HUES6 (cell line): Measurements from ENCODE around the gene PRSS56.

ENCODE experiments used
- H3K27ac ChIP-seq: 2 replicates; pipeline ENCODE4 v1.7.0; 2013; ENCODE audit warnings: low read depth, mild to moderate bottlenecking, low read length, inconsistent platforms
- H3K27me3 ChIP-seq: 2 replicates; pipeline ENCODE4 v1.6.1; 2013; ENCODE audit warnings: low read length; ENCODE audit not compliant: control insufficient read depth, insufficient read depth
- H3K36me3 ChIP-seq: 2 replicates; pipeline ENCODE4 v1.6.1; 2013; ENCODE audit warnings: low read length; ENCODE audit not compliant: control insufficient read depth, insufficient read depth
- H3K4me1 ChIP-seq: 2 replicates; pipeline ENCODE4 v1.6.1; 2013; ENCODE audit warnings: low read length; ENCODE audit not compliant: control insufficient read depth, insufficient read depth
- H3K4me3 ChIP-seq: 2 replicates; pipeline ENCODE4 v1.5.1; 2013; ENCODE audit warnings: low read depth, low read length
- H3K9ac ChIP-seq: one replicate; pipeline ENCODE4 v1.6.1; 2013; ENCODE audit warnings: mild to moderate bottlenecking, low read length
- H3K9me3 ChIP-seq: 2 replicates; pipeline ENCODE4 v1.6.1; 2013; ENCODE audit warnings: low read depth, low read length; ENCODE audit not compliant: control insufficient read depth, insufficient read depth

Gene PRSS56

GRCh38 chr2:232488721-232489300 is 31.4 kb upstream of the PRSS56 start:
- Histone ChIP-seq H3K27ac (no peak overlapping the region), H3K4me3 (no peak overlapping the region), H3K9ac (no peak overlapping the region), H3K36me3 (no peaks in the 10 kb centered on the region), H3K27me3 (peaks cover 71% of the 10 kb centered on the region), H3K4me1 (peaks cover 21% of the 10 kb centered on the region), H3K9me3 (no peaks in the 10 kb centered on the region)

- H3K4me1 ChIP-seq, result peaks cover 24% of the 10 kb centered on the region
- peaks cover 62% of the 10 kb centered on the region for H3K27me3 ChIP-seq
- no peak overlapping the region for H3K27ac ChIP-seq
- H3K36me3 ChIP-seq, result no peaks in the 10 kb centered on the region
- no peak overlapping the region for H3K9ac ChIP-seq
- no peak overlapping the region for H3K4me3 ChIP-seq
- no peaks in the 10 kb centered on the region for H3K9me3 ChIP-seq
These were observed 30.5 kb upstream of the PRSS56 start for GRCh38 chr2:232489516-232490220.

- Histone ChIP-seq H3K4me3 (no peak overlapping the region), H3K27ac (no peak overlapping the region), H3K9me3 (no peaks in the 10 kb centered on the region), H3K36me3 (no peaks in the 10 kb centered on the region), H3K27me3 (peaks cover 54% of the 10 kb centered on the region), H3K4me1 (peaks cover 21% of the 10 kb centered on the region), H3K9ac (no peak overlapping the region)
These were observed 29.7 kb upstream of the PRSS56 start for GRCh38 chr2:232490221-232491138.

GRCh38 chr2:232491139-232491780 is 28.9 kb upstream of the PRSS56 start:
- Histone ChIP-seq H3K27ac (no peak overlapping the region), H3K4me1 (peaks cover 21% of the 10 kb centered on the region), H3K9me3 (no peaks in the 10 kb centered on the region), H3K36me3 (no peaks in the 10 kb centered on the region), H3K9ac (no peak overlapping the region), H3K4me3 (no peak overlapping the region), H3K27me3 (peaks cover 46% of the 10 kb centered on the region)

- H3K27me3 ChIP-seq, result peaks cover 36% of the 10 kb centered on the region
- H3K36me3 ChIP-seq, result no peaks in the 10 kb centered on the region
These were observed 27.8 kb upstream of the PRSS56 start for GRCh38 chr2:232492236-232492848.

GRCh38 chr2:232492963-232493700 is 27.1 kb upstream of the PRSS56 start:
- Histone ChIP-seq H3K27me3 (peaks cover 32% of the 10 kb centered on the region), H3K4me1 (peaks cover 19% of the 10 kb centered on the region), H3K4me3 (no peak overlapping the region), H3K36me3 (no peaks in the 10 kb centered on the region), H3K27ac (no peak overlapping the region), H3K9me3 (no peaks in the 10 kb centered on the region), H3K9ac (no peak overlapping the region)

More at GRCh38 chr2:232492236-232492848, 27.8 kb upstream of the PRSS56 start:
- H3K4me1 ChIP-seq, result peaks cover 21% of the 10 kb centered on the region
- no peak overlapping the region for H3K27ac ChIP-seq
- no peaks in the 10 kb centered on the region for H3K9me3 ChIP-seq
- no peak overlapping the region for H3K4me3 ChIP-seq
- no peak overlapping the region for H3K9ac ChIP-seq

DNA sequence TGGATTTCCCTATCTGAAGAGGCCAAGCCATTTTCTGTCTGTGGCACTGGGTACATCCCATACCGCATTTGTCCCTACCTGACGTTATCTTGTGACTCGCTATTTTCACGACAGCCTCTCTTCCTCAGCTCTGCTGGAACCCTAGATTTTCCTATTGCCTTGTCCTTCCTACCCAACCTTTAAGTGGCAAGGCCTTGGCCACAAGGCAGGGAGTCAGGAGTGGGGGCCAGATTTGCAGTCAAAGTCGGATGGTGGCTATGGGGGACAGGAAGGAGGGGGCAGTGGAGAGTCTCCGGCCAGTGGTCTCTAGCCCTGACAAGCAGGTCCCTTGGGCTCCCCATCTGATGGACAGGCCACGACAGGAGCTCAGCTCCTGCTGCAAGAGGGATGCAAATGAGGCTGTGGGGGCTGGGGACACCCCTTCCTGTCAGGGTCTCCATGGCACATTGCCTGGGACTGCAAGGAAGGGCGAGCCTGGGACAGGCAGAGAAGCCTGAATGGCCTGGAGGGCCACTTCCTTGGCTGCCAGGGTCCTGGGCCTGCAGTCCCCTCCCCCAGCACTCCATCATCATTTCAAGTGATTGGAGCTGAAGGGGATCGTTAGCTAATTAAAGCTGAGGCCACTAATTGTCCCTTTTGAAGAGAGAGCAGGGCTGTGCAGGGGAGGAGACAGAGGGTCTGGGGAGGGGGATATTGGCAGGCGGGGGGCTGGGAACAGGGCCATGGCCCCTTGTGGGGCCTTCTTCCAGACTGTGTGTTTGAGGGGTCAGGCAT is 26.3 kb upstream of the PRSS56 start:
- Histone ChIP-seq H3K36me3 (no peaks in the 10 kb centered on the region), H3K9ac (no peak overlapping the region), H3K4me1 (peaks cover 12% of the 10 kb centered on the region), H3K9me3 (no peaks in the 10 kb centered on the region), H3K27me3 (peaks cover 25% of the 10 kb centered on the region), H3K4me3 (no peak overlapping the region), H3K27ac (no peak overlapping the region)

- Histone ChIP-seq H3K36me3 (no peaks in the 10 kb centered on the region), H3K9ac (no peak overlapping the region), H3K9me3 (no peaks in the 10 kb centered on the region), H3K27me3 (peaks cover 25% of the 10 kb centered on the region), H3K4me1 (peaks cover 8% of the 10 kb centered on the region), H3K4me3 (no peak overlapping the region), H3K27ac (no peak overlapping the region)
These were observed 25.6 kb upstream of the PRSS56 start for GRCh38 chr2:232494542-232494941.

GRCh38 chr2:232495292-232495691 is 24.9 kb upstream of the PRSS56 start:
- peaks cover 22% of the 10 kb centered on the region for H3K27me3 ChIP-seq
- H3K4me1 ChIP-seq, result peaks cover 5% of the 10 kb centered on the region; the same call in 1 of the 2 replicates
- no peak overlapping the region for H3K9ac ChIP-seq
- H3K4me3 ChIP-seq, result no peak overlapping the region
- no peaks in the 10 kb centered on the region for H3K9me3 ChIP-seq
- no peaks in the 10 kb centered on the region for H3K36me3 ChIP-seq
- H3K27ac ChIP-seq, result no peak overlapping the region
